Lower leg skin (tissue), 4 donors: ENCODE results near the gene UXT. TPM values are rescaled to one million over a fixed set of nuclear protein-coding genes. Genes with fewer than 3 reads are reported as not detected.
"Not testable (repeated sequence)": the region's sequence is repeated elsewhere in the genome, so short reads cannot be mapped to it uniquely, and the experiment has no call there.

Source experiments
- DNase-seq, 2 donors: peaks; one replicate each; pipeline ENCODE4 v3.0.0-alpha.2; 2019; ENCODE audit warnings: low spot score in 2 of 2
- H3K4me3 ChIP-seq: fragments of 200-600 bp; sonication (generic); 2 replicates; pipeline ENCODE4 v1.5.1; 2017; ENCODE audit warnings: mild to moderate bottlenecking, low read depth; ENCODE audit not compliant: poor library complexity, severe bottlenecking
- CTCF ChIP-seq, 3 donors: fragments of 450-650 bp; IDR thresholded peaks; one replicate each; pipeline ENCODE4 v1.5.1; 2016; ENCODE audit warnings: antibody characterized with exemption in 3 of 3, mild to moderate bottlenecking in 3 of 3, moderate library complexity in 2 of 3
- POLR2A ChIP-seq, 2 donors: fragments of 450-650 bp; IDR thresholded peaks; one replicate each; pipeline ENCODE4 v1.6.1; 2016 to 2017; ENCODE audit warnings: antibody characterized with exemption in 2 of 2, mild to moderate bottlenecking in 1 of 2, moderate library complexity in 1 of 2
- WGBS, 2 donors: methylation state at CpG; one replicate each; pipeline ENCODE4 v1.1.5; 2018; 5-methylcytosine and 5-hydroxymethylcytosine counted together
- intact Hi-C: fragments of 100-400 bp; cut with DNase I; formaldehyde crosslinking; loops from one replicate; pipeline ENCODE4 v1.15.0; 2023; ENCODE audit warnings: low total_unique reads
- total RNA-seq, 4 donors: library from RNA; depleted of rRNA; stranded (reverse); fragments of >200 nt; gene quantifications; one replicate each; pipeline ENCODE4 v1.1.0, GENCODE V29; 2016

UXT gene
- total RNA-seq, 4 donors from 2014 or later = 95.7 to 190 (median 125) TPM

GRCh38 chrX:47611926-47612325 lies 47.1 kb downstream of the UXT start:
- no peak for TF ChIP-seq CTCF (IDR thresholded peaks at IDR 0.05)
- no peak for TF ChIP-seq POLR2A (IDR thresholded peaks at IDR 0.05)
- no peak for DNase-seq
- 70 to 94% methylated on average over 2 of the region's 2 CpGs for WGBS, 2 donors
- H3K4me3 ChIP-seq = no peak overlapping the region
- intact Hi-C loops = no loop called here

- no peak overlapping the region for H3K4me3 ChIP-seq
- TF ChIP-seq POLR2A (IDR thresholded peaks at IDR 0.05) (no peak), CTCF (IDR thresholded peaks at IDR 0.05) (no peak)
- DNase-seq = no peak
- WGBS, 2 donors = 87% methylated on average over 2 of the region's 2 CpGs
- intact Hi-C loops = no loop called here
These were observed 47.5 kb downstream of the UXT start for GRCh38 chrX:47611489-47611888.

- TF ChIP-seq POLR2A (IDR thresholded peaks at IDR 0.05) = no peak
- no peak for TF ChIP-seq CTCF (IDR thresholded peaks at IDR 0.05)
- 75 to 88% methylated on average over 4 of the region's 4 CpGs for WGBS, 2 donors
- DNase-seq = peak in 1 of 2 donors; percentile 42
- H3K4me3 ChIP-seq = no peak overlapping the region
- intact Hi-C loops = no loop called here
These were observed 48.5 kb downstream of the UXT start for GRCh38 chrX:47610511-47610910.

- peak in 1 of 2 donors; percentile 78 for DNase-seq
- no peak overlapping the region for H3K4me3 ChIP-seq
- 51 to 62% methylated on average over 7 to 9 of the region's 9 CpGs for WGBS, 2 donors
- intact Hi-C loops = no loop called here
- TF ChIP-seq CTCF (IDR thresholded peaks at IDR 0.05) (no peak), POLR2A (IDR thresholded peaks at IDR 0.05) (no peak)
These were observed 50.7 kb downstream of the UXT start for GRCh38 chrX:47608130-47608810.

- TF ChIP-seq CTCF (IDR thresholded peaks at IDR 0.05) (no peak), POLR2A (IDR thresholded peaks at IDR 0.05) (no peak)
- intact Hi-C loops = no loop called here
- no peak overlapping the region for H3K4me3 ChIP-seq
- DNase-seq = no peak
These were observed 51.9 kb downstream of the UXT start for GRCh38 chrX:47607091-47607490.

GRCh38 chrX:47605024-47605423 lies 54.0 kb downstream of the UXT start:
- DNase-seq = peak in 1 of 2 donors; percentile 57

GRCh38 chrX:47603125-47603524 lies 55.9 kb downstream of the UXT start:
- H3K4me3 ChIP-seq, intact Hi-C loops: not testable (repeated sequence)
- WGBS, 2 donors = 92 to 97% methylated on average over 4 of the region's 4 CpGs

More at GRCh38 chrX:47605024-47605423, 54.0 kb downstream of the UXT start:
- TF ChIP-seq CTCF (IDR thresholded peaks at IDR 0.05) = no peak
- no peak for TF ChIP-seq POLR2A (IDR thresholded peaks at IDR 0.05)
- no peak overlapping the region for H3K4me3 ChIP-seq
- intact Hi-C loops = no loop called here
- 60 to 70% methylated on average over 3 to 9 of the region's 9 CpGs for WGBS, 2 donors

More at GRCh38 chrX:47603125-47603524, 55.9 kb downstream of the UXT start:
- DNase-seq = not testable (repeated sequence)
